Renal cortex interstitium (tissue), 11 donors: ENCODE data around the gene MBNL3. TPM values are rescaled to one million over a fixed set of nuclear protein-coding genes. Genes with fewer than 3 reads are reported as not detected.

ENCODE experiments used
- DNase-seq, 11 donors: peaks; one replicate each; pipeline ENCODE4 v3.0.0-alpha.2; 2013; ENCODE audit warnings: low read depth in 9 of 11, low spot score in 4 of 11; ENCODE audit errors: extremely low read depth in 1 of 11
- polyA plus RNA-seq, 3 donors: library from polyadenylated mRNA; unstranded; fragments of 120-200 nt; gene quantifications; one replicate each; pipeline ENCODE4 v1.2.1, GENCODE V29; 2013; ENCODE audit not compliant: insufficient read length in 3 of 3

MBNL3 gene
- polyA plus RNA-seq, 3 donors = 31.3 to 33.8 (median 31.5) TPM

DNA sequence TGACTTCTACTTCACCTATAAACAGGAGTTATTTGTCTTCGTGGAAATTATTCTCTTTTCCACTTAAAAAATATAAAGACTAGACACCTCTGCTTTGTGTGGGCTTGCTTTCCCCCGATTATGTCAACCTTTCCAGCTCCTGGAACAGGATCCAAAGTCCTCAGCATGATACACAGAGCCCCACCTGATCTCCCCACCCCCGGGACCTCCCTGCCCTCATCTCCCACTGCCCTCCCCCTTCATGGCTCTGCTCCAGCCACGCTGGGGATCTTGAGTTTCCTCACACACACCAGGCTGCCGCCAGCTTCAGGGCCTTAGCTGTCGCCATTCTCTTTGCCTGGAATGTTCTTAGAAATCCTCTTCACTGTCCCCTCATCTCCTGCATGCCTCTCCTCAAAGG is 55.3 kb downstream of the MBNL3 start:
- no peak for DNase-seq

DNA sequence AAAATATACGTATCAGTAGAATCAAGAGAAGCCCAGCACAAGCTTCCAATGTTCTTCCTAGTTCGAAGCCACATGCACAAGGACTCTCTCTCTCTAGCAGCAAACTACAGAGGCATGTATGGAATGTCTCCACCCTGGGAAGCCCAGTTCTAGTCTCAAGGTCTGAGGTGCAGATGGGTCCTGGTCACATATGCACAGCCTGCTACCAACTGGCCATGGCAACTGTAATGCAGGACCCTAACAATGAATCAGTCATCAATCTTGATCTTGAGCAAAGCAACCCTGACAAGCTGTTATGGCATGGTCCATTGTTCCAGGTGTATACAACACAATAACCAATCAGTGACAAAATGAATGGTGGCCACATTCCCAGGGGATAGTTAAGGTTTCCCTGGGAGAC is 55.8 kb downstream of the MBNL3 start:
- no peak for DNase-seq

DNA sequence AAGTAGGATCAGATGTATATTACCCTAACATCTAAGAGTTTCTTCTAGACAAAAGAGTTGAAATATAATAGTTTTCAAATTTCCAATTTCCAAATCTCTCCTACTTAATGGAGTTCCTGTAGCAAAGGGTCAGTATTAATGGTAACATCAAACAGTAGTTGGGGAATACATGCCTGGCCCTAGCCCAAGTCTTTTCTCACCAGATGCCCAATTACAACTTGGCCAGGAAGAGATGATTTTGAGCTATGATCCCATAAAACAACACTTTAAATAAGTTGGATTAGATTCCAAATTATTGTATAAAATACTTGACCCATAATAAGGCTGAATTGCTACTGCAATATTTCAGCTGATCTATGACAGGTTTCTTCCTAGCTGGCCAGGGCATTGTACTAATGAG is 59.9 kb downstream of the MBNL3 start:
- no peak for DNase-seq

DNA sequence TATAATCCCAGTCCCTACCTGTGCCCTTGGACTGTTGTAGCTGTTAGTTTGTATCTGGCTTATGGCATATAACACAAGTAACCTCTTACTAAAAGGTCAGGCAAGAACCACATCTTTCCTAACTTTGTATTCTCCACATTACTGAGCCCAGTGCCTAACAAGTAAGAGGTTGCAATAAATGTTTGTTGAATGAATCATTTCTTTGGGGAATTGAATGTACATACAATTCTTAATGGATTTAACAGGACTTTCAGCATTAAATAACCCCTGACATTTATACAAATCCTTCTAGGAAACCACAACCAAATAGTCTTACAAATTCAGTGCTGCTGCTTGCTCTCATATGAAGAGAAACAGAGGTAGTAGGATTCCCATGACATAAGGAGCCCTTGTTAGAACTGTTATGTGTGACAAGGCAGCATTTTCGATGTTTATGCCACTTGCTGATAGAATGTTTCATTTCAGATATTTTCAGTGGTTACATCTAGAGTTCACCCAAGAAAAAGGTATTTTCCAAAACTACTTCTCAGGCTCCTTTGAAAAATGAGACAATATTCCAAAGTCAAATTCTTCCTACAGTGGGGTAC is 62.0 kb downstream of the MBNL3 start:
- no peak for DNase-seq

DNA sequence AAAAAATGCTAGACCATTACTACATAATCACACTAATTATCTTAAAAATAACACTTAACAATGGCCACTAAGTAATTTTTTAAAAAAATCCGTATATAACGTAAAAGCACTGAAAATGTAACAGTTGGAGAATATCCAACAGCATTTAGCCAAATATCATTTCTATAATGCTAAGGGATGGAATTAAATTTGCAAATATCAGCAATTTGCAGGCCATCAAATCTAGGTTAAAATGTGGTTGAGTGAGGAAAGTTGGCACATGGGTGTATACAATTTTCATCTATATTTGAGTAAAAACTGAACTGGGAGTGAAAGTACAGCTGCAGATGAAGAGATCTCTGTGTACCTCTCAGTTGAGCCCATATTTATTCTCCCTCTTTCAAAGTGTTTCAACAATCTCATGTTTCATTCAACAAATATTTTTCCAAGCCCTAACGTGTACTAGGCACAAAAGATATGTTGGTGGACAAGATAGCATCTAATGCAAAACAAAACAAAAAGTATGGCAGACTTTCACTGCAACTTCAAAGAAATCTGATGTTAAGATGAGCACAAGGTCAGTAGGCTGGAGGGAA is 63.0 kb downstream of the MBNL3 start:
- DNase-seq = no peak

DNA sequence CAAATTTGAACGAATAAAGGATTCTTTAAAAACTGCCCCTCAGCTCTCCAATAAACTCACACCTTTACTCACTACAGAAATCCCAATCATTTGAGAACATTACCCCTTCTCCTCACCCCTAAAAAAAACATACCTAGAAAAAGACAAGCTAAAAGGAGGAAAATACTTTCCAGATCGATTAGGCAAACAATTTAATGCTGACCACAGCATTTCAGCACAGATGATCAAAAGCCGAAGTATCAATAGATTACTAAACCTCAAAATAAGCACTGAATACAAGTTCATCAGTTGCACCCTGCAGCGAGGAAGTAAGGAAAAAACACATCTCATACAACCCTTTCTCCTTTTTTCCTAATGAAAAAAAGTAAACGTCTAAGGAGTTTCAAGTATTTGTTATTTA is 65.5 kb downstream of the MBNL3 start:
- DNase-seq = no peak

DNA sequence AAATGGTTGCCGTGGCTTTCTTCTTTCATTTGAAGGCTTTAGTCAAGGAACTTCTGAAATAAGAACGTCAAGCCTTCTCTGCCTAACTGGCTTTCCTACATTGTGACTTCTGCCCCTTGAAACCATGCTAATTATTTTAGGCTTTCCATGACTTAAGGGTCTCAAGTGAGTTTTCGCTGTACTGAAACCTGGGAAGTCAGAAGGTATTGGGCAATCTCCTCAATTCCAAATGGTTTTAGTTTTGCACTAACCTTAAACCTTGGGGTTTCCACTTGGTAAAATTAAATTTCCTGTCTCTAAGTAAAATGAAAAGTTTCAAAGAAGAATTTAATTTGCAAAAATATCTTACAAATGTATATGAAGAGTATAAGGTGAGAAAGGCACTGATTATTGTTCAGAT is 73.8 kb downstream of the MBNL3 start:
- no peak for DNase-seq

DNA sequence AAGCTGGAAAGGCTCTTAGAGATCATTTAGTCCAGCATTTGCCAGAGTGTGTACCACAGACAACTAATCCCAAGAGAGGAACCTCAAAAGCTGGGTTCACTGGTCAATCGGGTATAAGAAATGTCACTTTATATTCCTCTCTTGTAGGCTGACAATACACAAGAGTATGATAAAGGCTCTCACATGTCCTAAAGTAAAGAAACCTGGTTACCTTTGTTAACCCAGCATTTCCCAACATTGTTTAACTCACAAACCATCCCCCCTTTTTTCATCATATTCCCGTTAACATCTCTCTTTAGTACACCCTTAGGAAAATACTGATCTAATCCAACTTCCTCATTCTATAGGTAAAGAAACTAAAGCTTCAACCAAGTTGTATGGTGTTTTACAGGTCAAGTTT is 74.4 kb downstream of the MBNL3 start:
- DNase-seq = no peak

DNA sequence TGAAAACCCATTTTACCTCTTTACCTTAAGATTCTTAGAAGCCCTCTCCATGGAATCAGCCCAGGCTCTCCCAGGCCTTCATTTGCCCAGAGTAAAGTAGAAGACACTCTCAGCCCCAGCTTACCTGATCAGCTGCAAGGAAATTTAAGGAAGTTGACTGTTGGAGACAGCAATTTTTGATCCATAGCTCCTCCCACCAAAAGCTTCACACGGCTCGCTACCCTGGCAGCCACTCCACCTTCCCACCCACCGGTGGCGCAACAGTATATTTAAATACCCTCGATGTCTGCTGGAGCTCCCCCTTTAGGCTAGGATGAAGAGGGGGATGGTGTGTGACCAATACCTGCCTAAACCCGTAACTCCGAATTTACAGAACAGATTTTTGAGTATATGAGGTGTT is 75.4 kb downstream of the MBNL3 start:
- DNase-seq = no peak

DNA sequence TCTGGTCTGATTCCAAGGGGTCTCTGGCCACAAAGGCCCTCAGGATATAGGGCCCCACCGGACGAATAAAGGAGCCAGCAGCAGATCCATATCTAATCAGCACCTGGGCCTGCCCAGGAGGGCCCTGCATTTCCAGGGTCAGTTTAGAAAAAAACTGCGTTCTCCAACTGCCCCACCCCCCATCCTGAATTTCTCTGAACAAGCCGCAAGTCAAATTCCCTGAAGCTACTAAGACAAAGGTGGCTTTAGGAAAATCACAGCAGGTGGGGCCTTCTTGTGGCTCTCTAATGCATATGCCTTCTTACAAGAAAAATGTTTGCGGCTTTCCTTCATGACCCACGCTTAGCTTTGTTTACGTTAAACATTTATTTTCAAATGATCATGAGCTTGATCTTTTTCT is 76.6 kb downstream of the MBNL3 start:
- DNase-seq = no peak

DNA sequence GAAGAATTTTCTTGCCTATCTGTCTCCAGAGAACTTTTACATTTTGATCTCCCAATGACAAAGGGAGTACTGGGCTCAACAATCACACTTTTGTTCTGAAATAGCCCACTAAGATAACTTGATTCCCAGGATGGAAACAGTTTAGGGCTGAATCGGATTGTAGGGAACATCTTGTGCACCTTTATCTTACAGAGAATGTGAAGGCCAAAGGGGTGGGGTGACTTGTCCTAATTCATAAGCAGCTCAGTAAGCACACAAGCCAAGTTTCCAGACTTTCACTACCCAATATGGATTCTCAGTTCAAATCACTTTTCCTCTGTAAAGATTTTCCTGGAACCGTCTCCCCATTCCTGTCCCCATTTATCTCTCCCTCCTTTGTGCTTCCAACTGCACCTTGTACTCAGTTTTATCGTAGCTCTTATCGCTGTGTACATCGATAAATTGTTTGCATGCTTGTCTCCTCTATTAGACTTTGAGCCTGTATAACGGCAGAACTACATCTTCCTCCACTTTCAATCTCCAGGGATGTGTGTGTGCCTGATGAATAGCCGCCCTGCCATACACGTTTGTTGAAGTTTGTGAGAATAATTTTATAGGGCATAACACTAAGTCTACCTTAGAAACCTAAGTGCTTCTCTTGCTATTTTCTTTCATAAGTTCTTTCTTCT is 77.4 kb downstream of the MBNL3 start:
- no peak for DNase-seq

DNA sequence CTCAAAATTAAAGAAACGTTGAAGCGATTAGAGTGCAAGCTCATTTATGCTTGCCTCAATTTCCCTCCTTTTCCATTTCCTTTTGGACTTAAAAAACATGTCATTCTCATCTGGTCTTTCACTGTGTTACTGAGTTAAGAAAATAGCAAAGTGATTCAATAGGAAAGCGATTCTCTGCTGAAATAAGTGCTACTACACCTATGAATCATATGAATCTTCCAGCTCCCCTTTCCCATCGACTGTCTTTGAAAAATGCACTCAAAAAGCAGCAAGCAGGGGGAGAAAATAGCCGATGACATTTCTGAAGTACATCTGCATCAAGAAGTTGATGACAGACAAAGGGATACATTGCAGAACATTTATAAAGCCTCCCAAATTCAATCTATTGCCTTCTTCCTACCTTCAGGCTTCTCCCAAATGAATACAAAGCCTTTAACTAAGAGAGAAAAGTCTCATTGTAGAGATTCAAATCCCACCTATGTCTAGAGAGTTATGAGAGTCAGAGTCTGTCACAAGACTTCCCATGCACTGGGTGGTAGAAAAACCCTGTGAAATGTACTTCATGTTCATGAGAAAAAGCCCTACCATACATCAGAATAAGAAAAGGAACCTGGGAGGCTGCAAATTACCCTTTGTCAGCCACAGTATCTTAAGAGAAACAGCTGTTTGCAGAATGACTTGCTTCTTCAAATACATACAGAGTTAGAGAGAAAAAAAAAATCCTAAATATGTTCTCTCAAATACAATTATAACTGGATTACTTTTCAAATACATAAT is 78.9 kb downstream of the MBNL3 start:
- no peak for DNase-seq

DNA sequence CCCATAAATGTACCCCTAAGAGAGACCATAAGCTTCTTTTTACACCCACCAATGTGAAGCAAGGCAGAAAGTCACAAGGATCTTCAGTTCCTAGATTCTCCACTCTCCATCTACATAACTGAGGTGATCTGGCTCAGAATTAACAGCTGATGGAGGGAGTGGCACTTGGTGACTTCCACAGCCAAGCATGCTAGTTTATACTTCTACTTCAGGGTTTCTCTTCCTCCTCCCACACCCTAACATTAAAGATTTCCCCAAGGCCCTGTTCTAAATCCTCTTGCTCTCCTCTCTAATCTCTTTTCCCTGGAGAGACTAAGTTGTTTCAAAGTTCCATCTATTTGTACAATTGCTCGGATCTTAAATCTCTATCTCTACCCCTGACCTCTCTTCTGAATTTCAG is 81.1 kb downstream of the MBNL3 start:
- DNase-seq = no peak

DNA sequence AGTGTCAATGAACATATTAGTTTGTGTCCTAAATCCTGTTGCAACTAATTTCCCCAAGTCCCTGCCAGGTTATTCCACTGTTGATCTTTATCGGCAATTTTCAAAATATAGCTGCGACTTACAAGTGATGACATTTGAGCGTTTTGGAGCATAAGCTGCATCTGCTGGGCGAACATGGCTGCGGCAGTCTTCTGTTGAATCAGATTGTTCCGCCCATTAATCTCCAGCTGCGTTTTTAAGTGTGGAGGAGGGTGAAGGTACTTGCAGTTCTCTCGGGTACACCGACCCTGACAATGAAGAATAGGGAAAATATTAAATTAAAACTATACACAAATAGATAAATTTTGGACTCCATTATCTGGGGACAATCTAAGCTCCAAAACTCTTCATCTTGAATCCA is 82.7 kb downstream of the MBNL3 start:
- DNase-seq = no peak

DNA sequence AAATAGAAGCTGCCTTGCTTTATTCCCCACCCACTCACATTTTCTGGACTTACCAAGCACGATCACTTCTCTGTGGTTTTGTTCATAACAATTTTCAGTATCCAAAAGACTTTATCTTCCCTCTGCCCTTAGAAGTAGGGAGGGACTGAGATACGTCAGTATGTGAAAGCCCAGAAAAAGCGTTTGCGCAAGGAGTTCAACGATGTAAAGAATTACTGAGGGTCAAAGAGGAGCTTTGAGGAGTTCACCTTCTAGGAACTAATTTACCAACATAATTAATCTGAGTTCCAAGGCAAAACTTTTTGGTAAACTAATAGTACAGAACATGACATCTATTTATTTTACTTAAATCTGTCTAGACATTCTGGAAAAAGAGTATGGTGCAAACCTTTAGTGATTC is 84.6 kb downstream of the MBNL3 start:
- no peak for DNase-seq

DNA sequence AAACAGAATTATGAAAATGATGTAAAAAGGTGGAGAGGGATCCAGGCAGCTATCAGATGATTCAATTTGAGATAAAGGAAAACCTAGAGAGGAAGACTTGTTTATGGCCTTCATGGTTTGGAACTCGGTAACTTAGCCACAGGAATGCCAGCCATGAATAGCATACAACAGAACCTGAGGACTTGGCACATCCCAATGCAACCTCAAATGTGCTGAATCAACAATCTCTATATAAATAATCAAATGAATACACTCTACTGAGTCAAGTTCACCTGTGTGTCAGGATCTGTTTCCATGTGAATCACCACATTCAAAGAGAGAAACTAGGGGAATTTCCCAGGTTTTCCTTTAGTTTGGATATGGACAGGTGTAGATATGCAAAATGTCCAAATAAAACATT is 86.9 kb downstream of the MBNL3 start:
- DNase-seq = no peak

DNA sequence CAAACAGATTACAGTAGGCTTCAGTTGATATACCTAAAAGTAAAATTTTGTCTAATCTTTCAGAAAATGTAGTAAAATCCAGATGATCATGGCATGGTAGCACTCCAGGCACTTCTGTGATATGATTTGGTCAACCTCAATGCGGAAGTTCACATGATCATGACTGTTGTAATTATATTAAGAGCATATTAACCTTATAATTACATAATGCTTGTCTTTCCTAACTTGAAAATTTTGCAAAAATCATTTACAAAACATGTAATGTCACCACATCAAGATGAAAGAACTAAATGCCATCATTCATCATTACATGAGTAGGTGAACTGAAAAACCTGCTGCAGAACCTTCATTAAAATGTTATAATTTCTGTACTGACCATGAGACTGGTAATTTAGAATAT is 88.1 kb downstream of the MBNL3 start:
- no peak for DNase-seq

DNA sequence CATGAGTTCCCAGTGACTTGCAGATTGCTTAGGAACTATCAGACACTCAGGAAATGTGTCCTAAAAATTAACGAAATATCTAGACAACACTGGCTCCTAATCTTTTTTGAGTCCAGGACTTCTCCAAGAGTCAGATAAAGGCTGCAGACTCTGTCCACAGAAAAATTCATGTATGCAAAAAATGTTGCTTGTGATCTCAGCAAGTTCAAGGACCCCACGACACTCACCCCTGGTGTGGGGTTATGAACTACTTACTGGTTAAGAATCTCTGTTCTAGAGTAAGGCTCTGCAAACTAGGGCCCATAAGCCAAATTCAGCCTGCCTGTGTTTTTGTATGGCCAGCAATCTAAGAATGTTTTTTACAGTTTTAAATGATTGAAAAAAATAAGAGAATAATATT is 93.2 kb downstream of the MBNL3 start:
- DNase-seq = no peak

DNA sequence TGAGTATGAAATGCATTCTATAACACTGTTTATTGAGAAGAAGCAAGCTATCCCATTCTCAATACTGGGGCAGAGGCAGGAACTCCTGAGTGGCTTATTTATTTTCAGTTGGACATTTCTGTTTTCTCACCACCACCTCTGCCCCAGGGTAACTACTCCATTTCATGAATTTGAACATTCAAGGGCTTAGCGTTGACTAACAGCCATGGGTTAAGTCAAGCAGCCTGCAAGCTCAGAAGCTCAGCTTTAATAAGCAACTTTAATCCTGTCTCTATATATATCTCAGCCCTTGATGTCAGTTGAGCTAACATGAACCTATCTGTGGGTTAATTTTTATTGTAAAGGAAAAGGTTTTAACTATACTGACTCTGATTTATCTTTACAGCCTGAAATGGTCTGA is 93.8 kb downstream of the MBNL3 start:
- no peak for DNase-seq

DNA sequence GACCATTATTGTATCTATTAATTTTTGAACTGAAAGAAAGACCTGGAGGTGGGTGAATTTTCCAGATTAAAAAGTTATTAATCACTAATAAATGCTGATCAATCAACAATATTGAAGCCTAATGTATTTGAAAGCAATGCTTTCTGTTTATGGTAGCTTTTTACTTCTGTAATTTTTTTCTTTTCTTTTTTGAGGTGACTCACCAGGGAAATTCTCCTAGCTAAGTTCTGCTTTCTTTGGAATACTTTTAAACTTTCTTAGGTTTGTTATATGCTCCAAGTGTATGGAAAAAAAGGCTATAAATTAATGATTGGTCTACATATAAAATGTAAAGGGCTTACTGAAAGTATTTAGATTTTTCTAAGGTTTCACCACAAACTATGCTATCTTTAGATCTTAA is 94.2 kb downstream of the MBNL3 start:
- no peak for DNase-seq
